K562 (cell line): ENCODE measurements around the gene ELK1. TPM values are rescaled to one million over a fixed set of nuclear protein-coding genes. Genes with fewer than 3 reads are reported as not detected.

Experiments used
- JUND ChIP-seq, 2 experiments: IDR thresholded peaks; 2 replicates in 1 of 2; 3 replicates in 1 of 2; pipeline ENCODE4 v1.6.1; 2011; ENCODE audit warnings: borderline replicate concordance in 2 of 2, low read depth in 2 of 2, low read length in 2 of 2, improper control_type of control experiment in 1 of 2, missing biosample characterization in 1 of 2, missing genetic modification characterization in 1 of 2, missing genetic modification reagents in 1 of 2
- KDM5B ChIP-seq: fragments of 200-600 bp; sonication (generic); IDR thresholded peaks from 2 replicates; pipeline ENCODE4 v1.6.1; 2012; ENCODE audit warnings: low read depth, mild to moderate bottlenecking, moderate library complexity, low read length, control low read depth, inconsistent platforms; ENCODE audit not compliant: insufficient replicate concordance
- NKRF ChIP-seq: fragments of 450-650 bp; IDR thresholded peaks from 2 replicates; pipeline ENCODE4 v1.6.1; 2016; ENCODE audit warnings: borderline replicate concordance
- SIRT6 ChIP-seq: IDR thresholded peaks from one replicate; pipeline ENCODE4 v1.6.1; 2012; ENCODE audit warnings: low read depth, mild to moderate bottlenecking, control low read depth, inconsistent platforms, low read length, moderate library complexity
- STAT5B ChIP-seq: fragments of 250-450 bp; sonication (Bioruptor Pico); IDR thresholded peaks from 2 replicates; pipeline ENCODE4 v1.8.0; 2021; ENCODE audit warnings: mild to moderate bottlenecking, inconsistent platforms
- TAF15 ChIP-seq: fragments of 200-400 bp; formaldehyde crosslinking; IDR thresholded peaks from 2 replicates; pipeline ENCODE4 v1.6.1; 2017; ENCODE audit warnings: mild to moderate bottlenecking, low read depth, low read length, moderate library complexity
- TCF7L2 ChIP-seq: fragments of 150-350 bp; IDR thresholded peaks from 2 replicates; pipeline ENCODE4 v1.6.1; 2016; ENCODE audit warnings: low read depth, mild to moderate bottlenecking, low read length, moderate library complexity
- TSC22D4 ChIP-seq: fragments of 450-650 bp; IDR thresholded peaks from 2 replicates; pipeline ENCODE4 v1.6.1; 2016; ENCODE audit warnings: missing genetic modification characterization, missing biosample characterization, control low read depth
- ZBTB49 ChIP-seq: sonication (generic); formaldehyde crosslinking; IDR thresholded peaks from 2 replicates; pipeline ENCODE4 v1.8.0; 2022; ENCODE audit warnings: missing genetic modification reagents, mild to moderate bottlenecking, borderline replicate concordance
- ZNF589 ChIP-seq: fragments of 200-800 bp; sonication (Bioruptor generic); IDR thresholded peaks from 2 replicates; pipeline ENCODE4 v1.6.1; 2016; ENCODE audit warnings: low read depth, missing genetic modification characterization, missing compliant biosample characterization
- ZNF764 ChIP-seq: fragments of 250-450 bp; sonication (Bioruptor Pico); IDR thresholded peaks from 2 replicates; pipeline ENCODE4 v1.4.0; 2020; ENCODE audit warnings: low read depth, mild to moderate bottlenecking, moderate library complexity
- polyA plus RNA-seq, 8 experiments: library from polyadenylated mRNA; depleted of rRNA in 4 of 8; stranded (reverse) in 5 of 8; unstranded in 3 of 8; fragments of >200 nt; fragmentation: Nextera tagmentation in 2 of 8; fragmentation: Illumina TruSeq in 1 of 8; extraction: Ambion mirVana in 2 of 8; extraction: Trizol in 1 of 8; gene quantifications; 2 replicates each; pipeline versions ENCODE4 v1.2.1 to v1.2.3, GENCODE V29; 2011 to 2014; ENCODE audit warnings: inconsistent platforms in 1 of 8, missing spikeins in 1 of 8
- total RNA-seq, 7 experiments: library from RNA; depleted of rRNA in 6 of 7; stranded (reverse); fragments of >200 nt in 6 of 7; fragmentation: Illumina TruSeq in 2 of 7; extraction: Trizol in 2 of 7; gene quantifications; 2 replicates each; pipeline versions ENCODE4 v1.2.1 to v1.2.3, GENCODE V29; 2011 to 2021; ENCODE audit warnings: low replicate concordance in 1 of 7

Gene ELK1
- total and polyA plus RNA-seq, 9 of the 15 experiments (the other 6 are each of a cell fraction or from before 2014, with no cell fraction given) = 4.4 to 74.9 (median 26.5) TPM

- TF ChIP-seq ZNF764 (CRISPR knock-in tag) = no peak
- TF ChIP-seq STAT5B (CRISPR knock-in tag) = no peak
- no peak for TF ChIP-seq ZNF589 (CRISPR knock-in tag)
- no peak for TF ChIP-seq TAF15
- peak; percentile 94 for TF ChIP-seq NKRF
- TF ChIP-seq JUND (IDR thresholded peaks at IDR 0.05; ENCODE audit: borderline replicate concordance, low read depth, low read length) = 0 out of 2 replicates have a peak, but pooled peaks have one; percentile 33
- no peak; the same call in 1 of the 3 replicates for TF ChIP-seq JUND (tag; IDR thresholded peaks at IDR 0.05; ENCODE audit: borderline replicate concordance, low read depth, low read length)
- 0 out of 2 replicates have a peak, but pooled peaks have one; percentile 59 for TF ChIP-seq TCF7L2
- TF ChIP-seq ZBTB49 (CRISPR knock-in tag) = no peak
- TF ChIP-seq KDM5B = peak; percentile 78
- no peak for TF ChIP-seq TSC22D4 (tag)
- TF ChIP-seq SIRT6 = no peak
These were observed 8.5 kb upstream of the ELK1 start, which contains the start of gene UXT (continued) for GRCh38 chrX:47658684-47659420.
